Measurements from ENCODE around the gene NCMAP. TPM values are rescaled to one million over a fixed set of nuclear protein-coding genes. Genes with fewer than 3 reads are reported as not detected.

NCMAP gene
- total RNA-seq, 4 donors from 2014 or later: 0.12 to 0.19 TPM; not detected in 2

DNA sequence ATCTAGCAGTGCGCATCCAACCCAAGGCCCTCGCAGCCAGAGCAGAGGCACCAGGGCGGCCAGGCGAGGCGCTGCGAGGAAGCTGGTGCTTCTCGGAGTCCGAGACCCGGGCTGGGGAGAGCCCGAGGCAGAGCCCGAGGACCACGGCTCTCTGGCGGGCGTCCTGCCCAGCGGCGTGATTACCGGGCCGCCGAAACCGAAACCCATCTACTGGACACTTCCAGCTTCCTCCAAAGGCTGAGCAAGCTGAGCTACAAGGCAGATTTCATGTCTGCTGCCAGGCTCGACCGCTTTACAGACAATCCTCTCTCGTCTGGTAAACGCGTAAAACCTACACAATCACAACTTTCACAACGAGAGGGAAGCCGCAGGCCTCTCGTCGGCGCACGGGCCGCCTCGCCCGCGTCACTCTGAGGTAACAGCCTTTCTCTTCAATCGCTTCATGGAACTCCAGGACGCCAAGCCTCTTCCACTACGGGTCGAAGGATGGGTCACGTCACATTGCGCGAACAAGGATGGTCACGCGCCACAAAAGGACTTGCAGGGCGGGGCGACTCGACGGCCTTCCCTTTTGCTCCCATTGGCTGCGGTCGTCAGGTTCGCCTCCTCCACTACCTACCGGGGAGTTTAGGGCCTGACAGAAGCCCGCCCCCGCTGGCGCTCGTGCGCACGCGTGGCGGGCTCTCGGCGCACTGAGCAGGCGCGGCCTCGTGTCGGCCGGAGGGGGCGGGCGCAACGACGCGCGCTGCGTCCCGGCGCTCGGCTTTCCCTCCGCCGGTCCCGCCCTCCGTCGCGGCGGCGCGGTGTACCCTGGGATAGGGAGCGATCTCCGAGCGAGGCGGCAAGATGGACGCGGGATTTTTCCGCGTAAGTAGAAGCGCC is 86.8 kb downstream of the NCMAP start, which contains the start of gene SRRM1:
Gene SRRM1, plus strand, starts transcription at position 822 of the 882 bp plus-strand sequence. Its CDS starts 25 bp downstream, at position 847.
- Histone ChIP-seq H3K27ac (peak within 1 kb of the TSS; percentile 97 to 99 (median 98)), H3K36me3 (peaks cover 0 to 26% (median 14%) of the 10 kb centered on the region in 3 donors), H3K4me3 (peak within 1 kb of the TSS; percentile 76 to 86 (median 80)), H3K9me3 (no peaks in the 10 kb centered on the region), H3K27me3 (no peaks in the 10 kb centered on the region), H3K4me1 (peaks cover 12 to 51% (median 25%) of the 10 kb centered on the region in 3 donors)
- 0% methylated on average over 5 to 15 of the region's 95 CpGs for WGBS, 2 donors
- DNase-seq: peak; percentile 97
- TF ChIP-seq CTCF (IDR thresholded peaks at IDR 0.05) (peak in 4 of 6 experiments; percentile 19 to 53 (median 23)), POLR2A (IDR thresholded peaks at IDR 0.05) (peak in 3 of 4 donors; percentile 98 to 99 (median 98))
- intact Hi-C loops (cut with DNase I): no loop called here

DNA sequence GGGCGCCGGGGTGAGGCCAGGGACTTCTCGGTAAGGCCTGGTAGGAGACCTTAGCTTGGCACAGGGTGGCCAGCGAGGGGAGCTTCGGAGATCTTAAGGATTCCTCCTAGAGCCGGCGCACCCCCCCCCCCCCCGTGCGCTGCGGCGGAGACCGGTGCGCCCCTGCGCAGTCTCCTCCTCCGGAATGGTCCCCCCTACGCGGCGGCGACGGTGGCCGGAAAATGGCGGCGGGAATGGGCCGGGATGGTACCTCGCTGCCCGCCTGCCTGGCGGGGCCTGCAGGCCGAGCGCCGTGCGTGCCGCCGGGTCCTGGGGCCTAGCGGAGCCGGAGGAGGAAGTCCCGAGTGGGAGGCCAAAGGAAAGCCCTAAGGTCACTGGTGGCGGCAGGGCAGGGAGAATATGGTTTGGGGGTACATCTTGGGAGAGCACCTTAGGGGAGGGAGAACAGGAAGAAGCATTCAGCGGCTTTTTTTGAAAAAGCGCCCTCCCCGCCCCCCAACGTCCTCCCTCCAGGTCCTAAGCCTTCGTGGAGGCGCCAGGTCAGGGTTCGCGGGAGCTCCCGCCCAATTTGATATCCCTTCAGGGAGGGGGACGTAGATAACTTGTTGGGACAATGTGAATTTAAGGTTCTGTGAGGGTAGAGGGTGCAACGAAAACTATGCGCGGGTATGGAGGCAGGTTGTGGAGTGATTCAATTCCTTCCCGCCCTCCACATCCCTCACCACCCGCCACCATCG is 87.6 kb downstream of the NCMAP start:
- Histone ChIP-seq H3K36me3 (peaks cover 0 to 34% (median 22%) of the 10 kb centered on the region in 3 donors), H3K27me3 (no peaks in the 10 kb centered on the region), H3K4me3 (peak overlapping the region; percentile 76 to 86 (median 78)), H3K27ac (peak overlapping the region; percentile 93 to 98 (median 96)), H3K9me3 (no peaks in the 10 kb centered on the region), H3K4me1 (peaks cover 12 to 51% (median 25%) of the 10 kb centered on the region in 3 donors)
- no peak for TF ChIP-seq POLR2A (IDR thresholded peaks at IDR 0.05)
- TF ChIP-seq CTCF (IDR thresholded peaks at IDR 0.05): no peak
- DNase-seq: no peak
- intact Hi-C loops (cut with DNase I): no loop called here
- WGBS, 2 donors: 0% methylated on average over 6 to 13 of the region's 53 CpGs

GRCh38 chr1:24644100-24644384 is 88.2 kb downstream of the NCMAP start:
- Histone ChIP-seq H3K27ac (peak overlapping the region; percentile 93 to 98 (median 96)), H3K27me3 (no peaks in the 10 kb centered on the region), H3K9me3 (no peaks in the 10 kb centered on the region), H3K36me3 (peaks cover 0 to 39% (median 27%) of the 10 kb centered on the region in 3 donors), H3K4me3 (peak overlapping the region; percentile 76 to 86 (median 78)), H3K4me1 (peaks cover 12 to 51% (median 25%) of the 10 kb centered on the region in 3 donors)
- TF ChIP-seq POLR2A (IDR thresholded peaks at IDR 0.05): no peak
- no peak for TF ChIP-seq CTCF (IDR thresholded peaks at IDR 0.05)
- intact Hi-C loops (cut with DNase I): no loop called here
- DNase-seq: no peak
- WGBS, 2 donors: 0 to 1% methylated on average over 6 to 9 of the region's 9 CpGs

DNA sequence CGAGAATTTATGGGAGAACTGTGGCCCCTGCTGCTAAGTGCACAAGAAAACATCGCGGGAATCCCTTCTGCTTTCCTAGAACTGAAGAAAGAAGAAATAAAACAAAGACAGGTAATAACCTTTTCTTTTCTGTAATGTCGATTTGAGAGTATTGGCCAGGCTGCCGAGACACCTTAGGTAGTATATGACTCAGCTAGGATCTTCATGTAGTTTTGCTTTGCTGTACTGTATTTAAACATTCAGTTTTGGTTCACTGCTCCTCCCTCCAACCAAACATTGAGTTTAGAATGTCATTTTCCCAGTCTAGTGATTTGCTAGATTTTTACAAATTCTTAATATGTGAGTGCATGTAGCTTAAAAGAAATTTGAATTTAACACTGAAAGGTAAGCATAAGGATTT is 93.0 kb downstream of the NCMAP start:
- Histone ChIP-seq H3K4me1 (peaks cover 10 to 29% (median 17%) of the 10 kb centered on the region in 3 donors), H3K36me3 (peaks cover 11 to 88% (median 71%) of the 10 kb centered on the region in 3 donors), H3K27ac (no peak overlapping the region), H3K4me3 (no peak overlapping the region), H3K9me3 (no peaks in the 10 kb centered on the region), H3K27me3 (no peaks in the 10 kb centered on the region)
- intact Hi-C loops (cut with DNase I): no loop called here
- no peak for TF ChIP-seq CTCF (IDR thresholded peaks at IDR 0.05)
- TF ChIP-seq POLR2A (IDR thresholded peaks at IDR 0.05): no peak
- 89 to 93% methylated on average over 5 of the region's 5 CpGs for WGBS, 2 donors
- DNase-seq: no peak

GRCh38 chr1:24652382-24652781 is 96.5 kb downstream of the NCMAP start:
- DNase-seq: no peak
- H3K36me3 ChIP-seq: peaks cover 18 to 100% (median 86%) of the 10 kb centered on the region in 3 donors
- no peak overlapping the region for H3K4me3 ChIP-seq
- WGBS, 2 donors: 94% methylated on average over 13 of the region's 13 CpGs
- no peak overlapping the region for H3K27ac ChIP-seq
- H3K9me3 ChIP-seq: no peaks in the 10 kb centered on the region
- intact Hi-C loops (cut with DNase I): no loop called here
- no peaks in the 10 kb centered on the region for H3K27me3 ChIP-seq
- TF ChIP-seq CTCF (IDR thresholded peaks at IDR 0.05) (no peak), POLR2A (IDR thresholded peaks at IDR 0.05) (no peak)
- H3K4me1 ChIP-seq: no peaks in the 10 kb centered on the region
